Stimulated activated CD4-positive, alpha-beta T cell treated with anti-CD3 and anti-CD28 coated beads, TNF-alpha, amount 100 ng/mL, for 48 hours (primary cell): ENCODE results near the gene PRR33.

Experiments
- DNase-seq, 3 donors: peaks; one replicate each; pipeline ENCODE4 v3.0.0-alpha.2; 2020; ENCODE audit warnings: low read depth in 3 of 3

PRR33 gene

DNA sequence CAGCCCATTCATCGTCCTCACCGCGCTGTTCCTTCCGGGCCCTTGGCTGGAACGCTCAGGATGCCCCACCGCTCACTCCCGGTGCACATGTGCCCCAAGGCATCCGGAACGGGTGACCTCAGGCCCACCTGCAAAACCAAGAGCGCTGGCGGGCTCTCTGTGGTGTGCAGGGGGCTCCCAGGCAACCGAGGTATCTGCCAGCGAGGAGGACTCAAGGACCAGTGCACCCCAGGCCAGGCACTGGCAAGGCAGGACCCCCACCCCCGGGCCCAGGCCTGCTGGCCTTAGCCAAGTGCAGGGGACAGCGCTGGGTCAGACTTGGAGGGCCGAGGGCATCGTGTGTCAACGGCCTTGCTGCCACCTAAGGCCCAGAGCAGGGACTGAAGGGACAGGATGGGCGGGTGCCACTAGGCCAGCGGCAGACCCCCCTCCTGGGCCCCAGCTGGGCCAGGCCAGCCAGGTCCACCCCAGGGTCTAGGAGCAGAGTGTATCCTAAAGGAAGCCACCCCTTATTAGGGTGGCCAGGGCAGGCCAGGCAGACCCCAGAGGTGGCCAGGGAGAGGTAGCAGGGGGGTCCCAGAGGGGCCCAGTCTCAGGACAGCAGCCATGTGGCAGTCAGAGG, 36.3 kb upstream of the PRR33 start:
- no peak for DNase-seq

DNA sequence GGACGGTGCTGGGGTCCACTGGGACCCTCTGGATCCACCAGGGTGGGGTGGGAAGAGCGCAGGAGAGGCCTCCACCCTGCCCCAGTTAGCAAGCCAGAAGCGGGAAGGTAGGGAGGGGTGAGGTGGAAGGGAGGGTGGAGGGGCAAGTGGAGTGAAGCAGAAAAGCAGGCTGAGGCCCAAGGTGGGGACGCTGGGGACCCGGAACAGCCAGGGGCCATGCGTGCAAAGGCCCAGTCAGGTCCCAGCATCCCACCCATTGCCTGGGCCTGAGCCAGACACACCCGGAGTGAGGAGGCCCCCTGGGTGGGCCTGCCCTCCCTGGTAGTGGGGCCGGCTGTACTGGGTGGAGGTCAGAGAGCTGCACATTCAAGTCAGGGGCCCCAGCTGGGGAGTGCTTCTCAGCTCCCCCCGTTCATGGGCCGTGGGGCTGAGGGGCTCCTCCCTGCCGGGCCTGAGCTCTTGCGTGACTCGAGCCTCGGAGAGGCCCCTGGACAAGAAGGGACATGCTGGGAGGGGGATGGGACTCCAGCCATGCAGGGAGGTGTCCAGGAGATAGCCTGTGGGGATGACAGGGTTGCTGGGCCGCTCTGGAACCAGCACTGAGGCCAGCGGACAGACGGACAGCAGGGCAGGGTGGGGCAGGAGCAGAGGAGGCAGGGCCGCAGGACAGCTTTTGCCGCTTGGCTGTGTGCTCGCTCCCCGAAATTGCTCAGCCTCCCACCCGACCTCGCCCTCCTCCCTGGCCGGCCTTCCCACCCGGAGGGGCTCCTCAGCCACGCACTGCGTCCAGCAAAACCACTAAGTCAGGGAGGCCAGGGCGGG, 35.5 kb upstream of the PRR33 start:
- no peak for DNase-seq

DNA sequence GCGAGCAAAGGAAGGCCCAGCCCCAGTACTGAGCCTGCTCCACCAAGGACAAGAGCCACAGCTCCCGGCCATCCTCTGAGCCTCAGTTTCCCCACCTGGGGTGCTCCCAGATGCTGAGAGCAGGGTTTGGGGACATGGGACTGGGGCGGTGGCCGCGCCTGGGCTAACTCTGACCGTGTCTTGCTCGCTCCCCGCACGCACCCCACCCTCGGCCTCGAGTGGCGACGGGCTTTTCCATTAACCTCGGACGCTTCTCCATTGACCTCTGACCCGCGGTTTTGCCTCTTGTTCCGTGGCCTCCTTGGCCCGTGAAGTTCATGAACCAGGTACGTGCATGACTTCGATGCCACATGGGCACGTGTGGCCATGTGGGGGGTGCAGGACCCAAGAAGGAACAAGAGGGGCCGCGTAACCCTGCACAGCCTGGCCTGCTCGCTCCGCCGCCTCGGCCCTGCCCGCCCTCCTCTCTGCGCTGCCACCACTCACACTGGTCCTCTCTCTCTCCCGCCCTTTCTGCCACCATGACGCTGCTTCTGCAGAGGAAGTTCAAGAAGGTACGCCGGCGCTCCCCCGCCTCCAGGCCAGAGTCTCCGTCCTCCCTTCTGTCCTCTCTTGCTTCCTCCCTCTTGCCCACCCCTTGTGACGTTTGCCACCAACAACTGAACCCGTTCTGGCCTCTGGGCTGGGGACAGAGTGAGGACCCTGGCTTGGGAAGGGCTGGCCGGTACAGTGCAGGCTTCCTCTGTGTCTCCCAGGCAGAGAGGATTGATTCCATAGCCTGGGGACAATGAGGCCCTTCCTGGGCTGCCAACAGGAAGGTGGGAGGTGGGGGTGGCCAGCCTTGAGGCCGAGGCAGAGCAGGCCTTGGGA, 34.7 kb upstream of the PRR33 start:
- no peak for DNase-seq

DNA sequence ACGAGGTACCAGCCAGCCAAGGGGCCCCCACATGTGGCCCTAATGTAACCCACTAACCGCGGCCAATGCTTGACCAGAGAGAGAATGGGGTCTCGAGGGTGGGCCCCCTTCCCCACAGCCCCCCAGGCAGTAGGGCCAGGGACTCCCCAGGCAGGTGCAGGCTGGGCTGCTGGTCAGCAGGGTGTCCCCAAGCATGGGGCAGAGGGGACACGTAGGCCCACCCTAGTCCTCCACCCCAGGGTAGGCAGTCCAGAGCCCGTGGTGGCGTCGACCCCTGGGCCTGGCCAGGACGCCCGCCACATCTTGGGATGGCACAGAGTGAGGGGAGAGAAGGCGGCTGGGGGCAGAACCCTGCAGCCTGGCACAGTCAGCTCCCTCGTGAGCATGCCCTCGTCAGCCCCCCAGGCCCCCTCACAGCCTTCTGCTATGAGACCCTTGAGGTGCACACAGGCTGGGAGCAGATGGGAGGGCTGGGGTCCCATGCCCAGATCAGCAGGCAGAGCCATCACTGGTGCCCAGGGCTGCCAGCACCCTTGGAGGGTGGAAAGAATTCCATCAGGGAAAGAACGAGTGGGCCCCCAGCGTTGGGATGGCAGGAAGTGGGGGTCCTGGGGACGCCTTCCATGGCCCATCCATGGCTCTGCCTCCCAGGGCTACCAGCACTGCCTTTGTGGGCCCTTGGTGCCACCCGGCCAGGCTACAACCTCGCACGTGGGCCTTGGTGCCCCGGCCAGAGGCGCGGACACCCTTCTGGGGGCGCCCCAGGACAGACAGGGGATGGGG, 33.9 kb upstream of the PRR33 start:
- DNase-seq: no peak

DNA sequence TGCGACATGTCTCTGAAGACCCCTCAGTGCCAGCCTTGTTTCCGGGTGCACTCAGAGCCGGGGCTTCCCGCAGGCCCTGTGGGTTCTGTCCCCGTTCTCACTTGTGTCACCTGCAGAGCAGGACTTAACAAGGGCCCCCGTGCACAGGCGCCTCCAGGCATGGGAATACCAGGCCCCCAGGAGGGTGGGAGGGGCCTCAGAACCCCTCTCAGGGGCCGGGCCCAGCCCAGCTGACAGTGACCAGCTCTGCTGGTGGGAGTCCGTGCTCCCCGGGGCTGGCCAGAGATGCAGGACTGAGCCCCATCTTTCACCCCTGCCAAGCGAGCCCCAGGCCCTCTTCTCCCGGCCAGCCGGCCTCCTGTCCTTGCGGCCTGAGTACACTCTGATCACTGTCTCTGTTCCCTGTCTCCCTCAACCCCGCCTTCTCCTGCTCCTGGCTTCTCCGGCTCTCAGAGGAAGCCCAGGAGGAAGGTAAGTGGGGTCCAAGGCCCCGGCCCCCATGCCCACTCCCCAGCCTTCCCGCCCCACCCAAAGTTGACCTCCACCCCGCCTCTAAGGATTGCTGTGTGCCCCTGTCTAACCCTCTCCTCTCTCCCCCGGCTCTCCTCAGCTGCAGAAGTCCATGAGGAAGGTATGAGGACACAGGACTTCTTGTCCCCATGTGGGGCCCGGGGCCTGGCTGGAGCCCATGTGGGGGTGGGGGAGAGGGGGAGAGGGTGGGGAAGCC, 33.1 kb upstream of the PRR33 start:
- no peak for DNase-seq

DNA sequence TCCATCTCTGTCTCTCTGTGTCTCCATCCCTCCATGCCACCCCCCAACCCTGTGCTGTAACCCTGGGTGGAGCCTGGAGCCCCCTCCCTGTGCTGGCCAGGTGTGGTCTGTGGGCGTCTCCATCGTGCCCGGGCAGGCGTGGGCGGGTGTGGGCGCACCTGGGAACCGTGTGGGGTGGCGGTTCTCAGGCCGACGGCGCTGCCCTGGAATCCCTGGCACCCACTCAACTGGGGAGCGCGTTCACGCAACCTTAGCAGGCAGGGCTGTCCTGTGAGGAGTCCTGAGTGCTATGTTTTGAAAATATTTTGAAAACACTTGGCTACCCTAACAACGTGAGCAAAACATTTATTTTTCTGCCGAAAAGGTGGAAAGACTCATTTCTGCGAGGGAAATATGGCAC, 32.5 kb upstream of the PRR33 start:
- no peak for DNase-seq

DNA sequence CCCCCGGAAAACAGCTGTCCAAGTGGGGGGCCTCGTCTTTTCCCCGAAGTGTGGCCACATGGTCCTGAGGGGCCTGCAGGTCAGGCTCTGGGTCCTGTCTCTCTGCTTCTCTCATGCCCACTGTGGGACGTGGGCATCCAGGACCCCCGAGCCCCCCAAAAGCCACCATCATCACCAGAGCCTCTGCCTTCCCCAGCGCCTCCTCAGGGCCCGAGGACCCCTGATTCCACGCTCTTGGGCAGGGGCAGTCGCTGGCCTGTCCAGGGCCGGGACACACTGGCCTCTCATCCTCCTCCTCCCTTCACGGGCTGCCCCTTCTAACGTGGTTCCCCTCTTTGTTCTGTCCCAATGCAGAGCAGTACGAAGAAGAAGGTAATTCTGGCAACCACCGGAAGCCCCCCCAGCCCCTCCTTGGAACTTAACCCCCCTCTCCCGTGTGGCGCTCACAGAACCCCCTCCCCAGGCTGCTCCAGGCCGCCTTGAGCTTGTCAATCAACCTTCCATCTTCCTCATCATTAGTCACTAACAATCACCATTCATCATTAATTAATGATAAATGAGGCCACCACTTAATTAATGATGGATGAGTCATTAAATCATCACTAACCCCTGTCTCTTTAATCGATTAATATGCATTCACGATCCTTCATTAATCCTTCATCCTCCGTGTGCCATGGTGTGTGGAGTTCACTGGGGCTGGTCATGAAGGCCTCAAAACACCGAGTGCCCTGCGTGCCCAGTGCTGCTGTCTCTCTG, 31.7 kb upstream of the PRR33 start:
- no peak for DNase-seq

DNA sequence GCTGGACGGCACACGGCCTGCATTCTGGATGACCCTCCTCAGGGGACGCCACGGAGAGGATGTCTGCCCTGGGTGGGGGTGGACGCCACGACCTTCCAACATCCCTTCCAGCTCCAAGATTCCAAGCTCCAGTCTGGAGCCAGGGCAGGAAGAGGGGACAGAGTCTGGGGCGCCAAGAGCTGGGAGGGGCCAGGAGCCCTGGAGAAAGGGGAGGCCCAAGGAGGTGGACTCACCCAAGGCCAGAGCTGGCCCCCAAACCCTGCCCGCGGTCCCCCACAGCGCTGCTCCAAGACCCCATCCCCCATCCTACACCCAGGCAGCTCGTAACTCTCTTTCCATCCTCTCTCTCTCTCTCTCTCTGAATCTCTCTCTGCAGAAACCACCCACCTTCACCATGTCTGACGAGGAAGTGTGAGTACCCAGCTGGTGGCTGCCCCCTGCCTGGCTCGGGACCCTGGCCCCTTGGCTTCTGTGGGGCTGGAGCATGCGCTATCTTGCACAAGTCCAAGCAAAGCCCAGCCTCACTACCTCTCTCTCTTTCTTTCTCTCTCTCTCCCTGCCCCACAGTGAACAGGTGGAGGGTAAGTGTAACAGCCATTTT, 30.9 kb upstream of the PRR33 start:
- DNase-seq: no peak

DNA sequence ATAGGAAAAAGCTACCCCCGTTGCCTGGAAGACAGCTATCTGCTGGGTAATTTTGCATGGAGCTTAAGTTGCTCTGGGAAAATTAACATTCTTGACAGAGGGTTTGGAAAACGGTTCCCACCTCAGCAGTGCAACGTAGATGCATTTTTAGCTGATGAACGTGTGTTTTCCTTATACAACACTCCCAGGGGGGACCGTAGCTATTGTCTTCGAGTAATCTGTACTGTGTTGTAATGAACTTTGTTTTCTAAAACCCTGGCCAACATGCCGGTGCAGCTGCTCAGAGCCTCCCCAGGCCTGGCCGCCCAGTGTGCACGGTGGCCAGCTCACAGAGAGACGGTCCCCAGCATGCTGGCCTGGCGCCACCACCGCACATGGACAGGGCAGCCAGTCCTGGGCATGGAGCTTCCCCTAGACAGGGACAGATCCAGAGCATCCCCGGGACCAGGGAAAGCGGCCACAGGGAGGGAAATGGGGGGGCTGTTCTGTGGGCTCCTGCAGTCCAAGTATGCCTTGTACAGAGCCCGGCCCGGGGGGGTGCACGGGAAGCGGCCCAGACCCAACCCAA, 30.0 kb upstream of the PRR33 start:
- DNase-seq: no peak

DNA sequence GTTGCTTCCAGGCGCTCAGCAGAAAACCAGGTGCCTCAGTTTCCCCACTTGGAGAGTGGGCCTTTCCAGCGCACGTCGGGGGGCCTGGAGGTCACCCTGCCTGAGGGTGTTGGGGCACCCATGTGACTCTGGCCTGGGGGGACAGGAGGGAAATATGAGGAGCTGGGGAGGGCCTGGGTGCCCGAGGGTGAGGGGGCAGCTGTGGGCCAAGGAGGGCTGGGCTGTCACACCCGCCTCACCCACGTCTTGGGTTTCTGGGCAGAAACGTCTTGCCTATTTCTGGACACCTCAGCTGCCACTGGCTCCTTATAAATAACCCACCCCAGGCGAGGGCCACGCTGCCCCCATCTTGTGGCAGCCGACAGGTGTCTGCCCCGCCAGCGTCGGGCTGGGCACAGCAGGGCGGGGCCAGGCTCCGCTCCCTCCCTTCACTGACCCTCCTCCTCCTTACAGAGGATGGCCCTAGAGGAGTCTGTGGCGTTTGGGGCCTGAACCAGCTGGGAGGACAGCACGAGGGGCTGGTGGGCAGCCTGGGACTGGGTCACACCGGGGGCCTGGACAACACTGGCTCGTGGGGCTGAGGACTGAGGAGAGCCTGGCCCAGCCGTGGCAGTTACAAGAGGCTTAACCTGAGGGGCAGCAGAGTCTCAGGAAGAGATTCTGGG, 29.3 kb upstream of the PRR33 start:
- DNase-seq: no peak

DNA sequence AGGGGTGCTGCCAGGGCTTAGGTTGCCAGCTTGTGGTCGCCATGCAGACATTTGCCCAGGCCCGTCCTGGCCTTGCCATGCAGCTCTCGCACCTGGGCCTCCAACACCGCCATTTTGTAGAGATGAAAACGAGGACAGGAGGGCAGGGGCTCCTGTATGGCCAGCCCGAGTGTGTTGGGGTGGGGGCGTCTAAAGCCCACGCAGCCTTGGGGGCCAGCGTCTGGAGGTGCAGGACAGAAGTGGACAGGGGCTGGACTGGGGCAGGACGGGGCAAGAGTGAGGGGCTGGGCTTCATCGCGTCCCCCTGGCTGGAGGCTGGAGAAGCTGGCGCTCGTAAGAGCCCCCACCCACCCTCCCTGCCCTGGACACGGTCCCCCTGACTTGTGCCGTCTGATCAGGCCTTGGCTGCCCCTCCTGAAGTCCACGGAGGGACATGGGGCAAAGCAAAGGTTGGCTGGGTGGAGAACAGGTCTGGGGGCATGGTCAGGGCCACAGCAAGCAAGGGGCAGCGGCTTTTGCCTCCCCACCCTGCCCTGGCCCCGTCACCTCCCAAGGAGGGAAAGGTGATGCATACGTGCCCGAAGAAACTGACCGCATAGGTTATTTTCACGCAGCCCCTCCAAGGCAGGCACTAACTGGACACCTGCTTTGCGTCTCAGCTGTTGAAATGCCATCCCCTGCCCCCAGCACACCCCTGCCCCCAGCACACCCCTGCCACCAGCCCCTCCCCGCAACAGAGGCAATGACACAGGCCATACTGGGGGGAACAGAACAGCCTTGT, 28.6 kb upstream of the PRR33 start:
- DNase-seq: no peak

DNA sequence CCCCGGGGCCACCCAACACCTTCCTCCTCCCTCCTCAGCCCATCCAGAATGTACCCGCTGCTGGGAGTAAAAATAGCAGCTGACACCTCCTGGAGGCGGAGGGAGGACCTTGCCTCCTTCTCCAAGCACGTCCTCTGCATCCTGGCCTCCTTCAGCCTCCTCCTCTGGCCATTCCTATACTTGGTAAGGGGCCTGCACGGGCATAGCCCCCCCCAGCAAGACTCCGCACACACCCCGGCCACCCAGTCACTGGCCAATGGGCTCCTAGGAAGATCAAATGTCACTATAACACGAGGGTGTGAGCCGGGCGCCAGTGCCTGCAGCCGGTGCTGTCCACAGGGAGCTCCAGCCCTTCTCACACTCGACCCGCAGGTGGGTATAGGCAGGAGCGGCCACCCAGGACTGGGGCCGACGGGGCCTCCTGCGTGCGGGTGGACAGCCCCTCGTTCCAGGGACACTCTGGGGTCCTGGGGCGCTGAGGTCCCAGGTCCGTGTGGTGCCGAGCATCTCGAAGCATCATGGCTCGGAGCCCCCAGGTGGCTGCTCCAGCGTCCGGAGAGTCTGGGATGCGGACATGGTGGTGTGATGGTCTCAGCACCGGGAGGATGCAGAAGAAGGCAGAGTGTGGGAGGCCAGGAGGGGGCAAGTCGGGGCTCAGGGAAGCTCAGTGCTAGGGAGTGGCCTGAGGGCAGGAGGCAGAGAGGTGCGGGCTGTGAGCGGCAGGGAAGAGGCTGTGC, 27.9 kb upstream of the PRR33 start, which contains the start of gene TNNT3:
TSS of gene TNNT3 (plus strand) at position 313 of the 737 bp plus-strand sequence. CDS start 3,172 bp downstream, outside the sequence.
- DNase-seq: no peak

DNA sequence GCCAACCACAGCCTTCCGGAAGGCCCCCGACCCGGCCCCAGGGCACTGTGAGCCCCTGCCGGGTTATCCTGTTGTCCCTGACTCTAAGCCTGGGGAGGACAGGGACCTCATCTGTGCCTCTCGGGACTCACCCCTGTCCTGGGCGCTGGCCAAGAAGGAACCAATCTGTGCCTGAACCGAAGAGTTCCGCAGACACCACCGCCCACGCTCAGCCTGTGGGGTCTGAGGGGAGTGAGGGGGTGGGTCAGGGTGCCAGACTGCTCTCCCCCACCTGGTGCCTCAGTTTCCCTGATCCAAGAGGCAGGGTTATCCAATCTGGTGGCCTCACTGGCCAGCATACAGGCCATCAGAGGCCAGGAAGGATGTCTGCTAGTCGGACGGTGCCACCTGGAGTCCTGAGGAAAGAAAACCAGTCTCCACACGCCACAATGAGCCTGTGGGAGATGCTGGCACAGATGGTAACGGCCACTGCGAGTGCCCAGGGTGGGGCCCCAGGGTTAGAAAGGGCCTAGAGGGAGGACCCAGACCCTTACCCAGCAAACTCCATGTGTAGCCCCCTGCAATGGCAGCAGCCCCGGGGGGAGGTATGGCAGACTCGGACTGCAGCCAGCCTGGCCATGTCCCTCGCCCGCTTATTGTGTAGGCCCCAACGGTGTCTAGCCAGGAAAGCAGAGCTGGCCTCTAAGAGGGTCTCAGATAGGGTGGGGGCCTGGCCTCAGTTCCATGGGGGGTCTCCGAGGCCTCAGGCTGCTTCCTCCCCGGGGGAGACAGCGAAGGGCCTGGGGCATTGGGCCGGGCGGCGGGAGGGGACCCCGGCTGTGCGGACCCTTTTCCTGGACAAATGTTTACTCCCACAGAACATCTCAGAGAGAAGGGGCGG, 27.0 kb upstream of the PRR33 start:
- no peak for DNase-seq

DNA sequence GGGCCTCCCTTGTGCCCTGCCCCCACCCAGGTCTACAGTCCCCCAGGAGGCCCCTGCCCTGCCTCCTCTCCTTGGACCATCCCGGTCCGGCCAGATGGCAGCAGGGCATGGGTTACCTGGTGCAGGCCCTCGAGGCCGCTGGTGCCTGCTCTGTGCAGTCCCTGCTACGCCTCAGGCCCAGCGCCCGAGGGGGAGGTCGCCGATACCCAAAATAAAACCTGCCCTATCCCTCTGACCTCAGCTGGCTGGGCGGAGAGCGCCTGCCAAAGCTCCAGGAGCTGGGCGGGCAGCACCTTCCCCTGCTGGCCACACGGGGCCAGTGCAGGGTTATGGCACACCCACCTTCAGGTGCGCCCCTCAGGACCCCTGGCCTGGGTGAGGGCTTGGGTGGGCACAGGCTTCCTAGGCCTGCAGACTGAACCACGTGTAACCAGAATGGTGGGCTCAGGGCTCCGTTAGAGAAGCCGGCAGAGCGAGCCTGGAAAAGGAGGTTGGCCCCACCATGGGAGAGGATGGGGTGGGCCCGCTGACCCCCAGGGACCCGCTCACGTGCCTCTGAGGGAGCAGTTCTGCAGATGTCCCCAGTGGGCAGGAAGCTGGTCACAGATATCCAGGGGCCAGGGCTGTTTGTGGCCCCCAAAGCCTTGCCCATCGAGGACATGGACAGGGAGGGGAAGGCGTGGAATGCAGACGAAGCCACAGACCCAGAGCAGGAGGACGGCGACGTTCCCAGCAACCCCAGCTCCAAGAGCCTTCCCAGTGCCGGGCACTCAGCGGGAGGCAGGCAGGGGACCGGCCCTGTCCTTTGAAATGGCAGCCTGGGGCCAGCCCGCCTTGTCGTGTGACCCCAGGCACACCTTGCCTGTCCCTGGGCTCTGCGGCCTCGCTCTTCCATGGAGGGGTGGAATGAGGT, 26.1 kb upstream of the PRR33 start:
- DNase-seq: no peak

DNA sequence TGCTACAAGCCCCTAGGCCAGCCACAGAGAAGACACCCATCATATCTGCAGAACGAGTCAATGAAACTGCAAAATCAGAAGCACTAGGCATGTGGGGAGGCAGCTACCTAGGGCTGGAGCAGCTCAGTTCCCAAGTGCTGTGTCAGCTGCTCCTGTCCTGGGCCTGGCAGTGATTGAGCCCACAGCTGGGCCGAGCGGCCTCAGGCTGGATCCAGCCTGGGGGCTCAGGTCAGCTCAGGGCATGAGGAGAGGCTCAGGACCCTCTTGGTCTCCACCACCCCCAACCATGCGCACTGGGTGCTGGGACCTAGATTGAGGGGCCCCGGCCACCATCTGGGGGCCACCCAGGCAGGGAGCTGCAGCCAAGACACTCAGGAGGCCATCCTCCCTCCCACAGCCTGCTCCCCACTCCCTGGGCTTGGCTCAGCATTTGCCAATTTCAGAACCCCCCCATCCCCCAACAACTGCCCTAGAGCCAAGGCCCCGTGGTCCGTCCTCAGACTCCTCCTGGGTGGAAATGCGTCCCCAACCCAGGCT, 25.4 kb upstream of the PRR33 start:
- DNase-seq: no peak
